ENCODE data around the gene FNDC3B. TPM values are rescaled to one million over a fixed set of nuclear protein-coding genes. Genes with fewer than 3 reads are reported as not detected.

The FNDC3B gene
- total RNA-seq, 1 donor from 2014 or later = 290 TPM

DNA sequence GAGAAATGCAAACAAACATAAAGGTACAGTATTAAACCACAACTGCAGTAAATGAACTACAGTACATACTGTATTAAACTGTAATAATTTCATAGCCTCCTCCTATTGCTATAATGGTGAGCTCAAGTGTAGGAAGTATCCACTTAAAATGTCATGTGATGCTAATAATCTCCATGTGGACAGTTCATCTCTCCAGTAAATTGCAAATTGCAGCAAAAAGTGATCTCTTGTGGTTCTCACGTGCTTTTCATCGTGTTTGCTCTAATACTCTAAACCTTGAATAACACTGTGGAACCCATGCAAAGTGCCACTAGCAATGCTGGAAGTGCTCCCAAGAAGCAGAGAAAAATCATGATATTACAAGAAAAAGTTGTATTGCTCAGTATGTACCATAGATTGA, 9.2 kb upstream of the FNDC3B start:
- TF ChIP-seq, protein P1, sequence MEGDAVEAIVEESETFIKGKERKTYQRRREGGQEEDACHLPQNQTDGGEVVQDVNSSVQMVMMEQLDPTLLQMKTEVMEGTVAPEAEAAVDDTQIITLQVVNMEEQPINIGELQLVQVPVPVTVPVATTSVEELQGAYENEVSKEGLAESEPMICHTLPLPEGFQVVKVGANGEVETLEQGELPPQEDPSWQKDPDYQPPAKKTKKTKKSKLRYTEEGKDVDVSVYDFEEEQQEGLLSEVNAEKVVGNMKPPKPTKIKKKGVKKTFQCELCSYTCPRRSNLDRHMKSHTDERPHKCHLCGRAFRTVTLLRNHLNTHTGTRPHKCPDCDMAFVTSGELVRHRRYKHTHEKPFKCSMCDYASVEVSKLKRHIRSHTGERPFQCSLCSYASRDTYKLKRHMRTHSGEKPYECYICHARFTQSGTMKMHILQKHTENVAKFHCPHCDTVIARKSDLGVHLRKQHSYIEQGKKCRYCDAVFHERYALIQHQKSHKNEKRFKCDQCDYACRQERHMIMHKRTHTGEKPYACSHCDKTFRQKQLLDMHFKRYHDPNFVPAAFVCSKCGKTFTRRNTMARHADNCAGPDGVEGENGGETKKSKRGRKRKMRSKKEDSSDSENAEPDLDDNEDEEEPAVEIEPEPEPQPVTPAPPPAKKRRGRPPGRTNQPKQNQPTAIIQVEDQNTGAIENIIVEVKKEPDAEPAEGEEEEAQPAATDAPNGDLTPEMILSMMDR (IDR thresholded peaks at IDR 0.05) = no peak
- Mint-ChIP-seq H3K4me1 (ENCODE audit: low read depth) (peaks cover 12% of the 10 kb centered on the region), H3K27ac (ENCODE audit: unreplicated experiment) (no peak overlapping the region), H3K4me3 (ENCODE audit: unreplicated experiment) (no peak overlapping the region), H3K27me3 (ENCODE audit: low read depth) (no peaks in the 10 kb centered on the region), H3K9me3 (ENCODE audit: low read depth) (peaks cover 16% of the 10 kb centered on the region), H3K36me3 (ENCODE audit: low read depth) (no peaks in the 10 kb centered on the region)
- no peak for DNase-seq (ENCODE audit: low spot score)

DNA sequence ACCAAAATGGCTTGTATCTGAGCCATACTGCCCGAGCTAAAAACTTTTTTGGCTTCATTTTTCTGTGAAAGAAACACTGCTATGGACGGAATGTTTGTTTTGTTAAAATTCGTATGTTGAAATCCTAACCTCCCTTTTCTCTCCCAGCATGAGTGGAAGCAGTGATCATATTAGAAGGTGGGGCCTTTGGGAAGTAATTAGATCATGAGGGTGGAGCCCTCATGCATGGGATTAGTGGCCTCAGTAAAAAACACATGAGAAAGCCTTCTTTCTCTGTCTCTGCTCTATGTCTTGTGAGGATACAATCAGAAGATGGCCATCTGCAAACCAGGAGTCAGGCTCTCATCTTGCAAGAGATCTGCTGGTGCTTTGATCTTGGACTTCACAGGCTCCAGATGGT, 7.4 kb upstream of the FNDC3B start:
- Mint-ChIP-seq H3K4me3 (ENCODE audit: unreplicated experiment) (no peak overlapping the region), H3K27ac (ENCODE audit: unreplicated experiment) (no peak overlapping the region), H3K9me3 (ENCODE audit: low read depth) (peaks cover 16% of the 10 kb centered on the region), H3K27me3 (ENCODE audit: low read depth) (no peaks in the 10 kb centered on the region), H3K4me1 (ENCODE audit: low read depth) (peaks cover 12% of the 10 kb centered on the region), H3K36me3 (ENCODE audit: low read depth) (no peaks in the 10 kb centered on the region)
- TF ChIP-seq, protein P1 (IDR thresholded peaks at IDR 0.05) = no peak
- DNase-seq (ENCODE audit: low spot score) = no peak

DNA sequence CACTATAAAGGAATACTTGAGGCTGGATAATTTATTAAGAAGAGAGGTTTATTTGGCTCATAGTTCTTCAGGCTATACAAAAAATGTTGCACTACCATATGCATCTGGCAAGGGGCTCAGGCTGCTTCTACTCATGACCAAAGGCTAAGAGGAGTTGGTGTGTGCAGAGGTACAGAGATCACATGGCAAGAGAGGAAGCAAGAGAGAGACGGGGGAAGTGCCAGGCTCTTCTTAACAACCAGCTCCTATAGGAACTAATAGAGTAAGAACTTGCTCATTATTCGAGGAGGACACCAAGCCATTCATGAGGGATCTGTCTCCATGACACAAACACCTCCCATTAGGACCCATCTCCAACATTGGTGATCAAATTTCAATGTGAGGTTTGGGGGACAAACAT, 6.0 kb upstream of the FNDC3B start:
- H3K4me3 Mint-ChIP-seq (ENCODE audit: unreplicated experiment) = no peak overlapping the region
- no peaks in the 10 kb centered on the region for H3K36me3 Mint-ChIP-seq (ENCODE audit: low read depth)
- no peak overlapping the region for H3K27ac Mint-ChIP-seq (ENCODE audit: unreplicated experiment)
- no peak for DNase-seq (ENCODE audit: low spot score)
- H3K27me3 Mint-ChIP-seq (ENCODE audit: low read depth) = no peaks in the 10 kb centered on the region
- peaks cover 16% of the 10 kb centered on the region for H3K9me3 Mint-ChIP-seq (ENCODE audit: low read depth)
- peaks cover 12% of the 10 kb centered on the region for H3K4me1 Mint-ChIP-seq (ENCODE audit: low read depth)
- TF ChIP-seq, protein P1 (IDR thresholded peaks at IDR 0.05) = no peak

DNA sequence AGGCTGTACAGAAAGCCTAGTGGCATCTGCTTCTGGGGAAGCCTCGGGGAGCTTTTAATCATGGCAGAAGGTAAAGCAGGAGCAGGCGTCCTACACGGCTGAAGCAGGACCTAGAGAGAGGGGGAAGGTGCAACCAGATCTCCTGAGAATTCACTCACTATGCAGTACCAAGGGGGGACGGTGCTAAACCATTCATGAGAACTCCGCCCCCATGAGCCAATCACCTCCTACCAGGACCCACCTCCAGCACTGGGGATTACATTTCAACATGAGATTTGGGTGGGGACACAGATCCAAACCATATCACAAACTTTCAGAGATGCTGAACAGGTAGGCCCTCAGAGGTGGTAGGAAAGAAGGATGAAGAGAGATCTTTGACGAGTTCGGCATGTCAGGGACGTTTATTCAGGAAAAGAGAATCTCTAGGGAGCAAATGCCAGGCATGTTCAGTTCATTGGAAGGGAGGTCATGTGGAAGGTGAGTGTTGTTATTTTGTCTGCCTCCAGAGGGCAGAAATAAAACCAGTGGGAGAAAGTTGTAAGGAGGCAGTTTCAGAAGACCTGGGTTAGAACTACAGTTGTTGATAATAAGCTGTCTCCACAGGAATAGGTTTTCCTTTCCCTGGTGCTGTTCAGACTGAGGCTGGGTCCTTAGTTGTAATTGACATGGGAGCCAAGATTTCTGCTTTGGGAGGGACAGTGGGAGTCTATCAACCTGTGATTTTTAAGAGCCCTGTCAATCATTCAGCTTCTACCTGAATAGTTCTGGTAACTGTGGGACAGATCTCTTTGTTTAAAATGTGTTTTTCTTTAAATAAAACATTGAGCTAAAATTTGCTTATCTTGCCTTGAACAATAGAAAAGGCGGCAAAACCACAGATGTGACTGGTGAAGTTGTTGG, 4.3 kb upstream of the FNDC3B start:
- DNase-seq (ENCODE audit: low spot score) = no peak
- H3K36me3 Mint-ChIP-seq (ENCODE audit: low read depth) = no peaks in the 10 kb centered on the region
- H3K4me3 Mint-ChIP-seq (ENCODE audit: unreplicated experiment) = no peak overlapping the region
- H3K4me1 Mint-ChIP-seq (ENCODE audit: low read depth) = peaks cover 20% of the 10 kb centered on the region
- no peak overlapping the region for H3K27ac Mint-ChIP-seq (ENCODE audit: unreplicated experiment)
- TF ChIP-seq, protein P1 (IDR thresholded peaks at IDR 0.05) = peak; percentile 74
- peaks cover 16% of the 10 kb centered on the region for H3K9me3 Mint-ChIP-seq (ENCODE audit: low read depth)
- H3K27me3 Mint-ChIP-seq (ENCODE audit: low read depth) = no peaks in the 10 kb centered on the region

DNA sequence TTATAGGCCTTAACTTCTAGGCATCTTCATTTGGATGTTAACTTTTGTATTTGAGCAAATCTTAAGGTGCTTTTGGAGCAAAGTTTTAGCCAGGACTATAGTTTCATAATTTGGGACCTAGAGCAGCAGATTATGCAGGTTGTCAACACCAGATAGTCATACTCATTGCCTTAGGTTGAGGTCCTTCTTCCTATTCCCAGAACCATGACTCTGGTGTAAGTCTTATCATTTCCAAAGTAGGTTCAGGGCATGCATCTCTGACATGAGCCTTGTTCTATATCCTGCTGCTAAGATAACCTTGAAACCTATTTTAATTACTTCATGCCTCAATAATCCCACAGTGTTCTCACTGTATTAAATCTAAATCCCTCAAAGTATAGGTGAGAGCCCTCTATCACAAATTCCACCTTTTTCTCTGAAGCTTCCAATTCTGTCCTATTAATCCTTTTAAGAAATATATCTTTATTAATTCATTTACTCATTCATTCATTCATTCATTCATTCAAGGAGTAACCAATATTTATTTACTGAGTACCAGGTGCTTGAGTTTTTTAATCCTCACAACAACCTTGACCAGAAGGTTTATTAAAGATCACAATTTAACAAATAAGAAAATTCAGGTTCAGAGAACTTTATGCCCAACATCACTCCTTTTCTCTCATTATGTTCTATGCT, 2.7 kb upstream of the FNDC3B start:
- H3K36me3 Mint-ChIP-seq (ENCODE audit: low read depth) = no peaks in the 10 kb centered on the region
- TF ChIP-seq, protein P1 (IDR thresholded peaks at IDR 0.05) = no peak
- no peak overlapping the region for H3K27ac Mint-ChIP-seq (ENCODE audit: unreplicated experiment)
- DNase-seq (ENCODE audit: low spot score) = no peak
- no peak overlapping the region for H3K4me3 Mint-ChIP-seq (ENCODE audit: unreplicated experiment)
- peaks cover 17% of the 10 kb centered on the region for H3K4me1 Mint-ChIP-seq (ENCODE audit: low read depth)
- H3K9me3 Mint-ChIP-seq (ENCODE audit: low read depth) = peaks cover 12% of the 10 kb centered on the region
- no peaks in the 10 kb centered on the region for H3K27me3 Mint-ChIP-seq (ENCODE audit: low read depth)

Measured in chondrocyte (in vitro differentiated cells).